ENCODE data around the gene DRC3. TPM values are rescaled to one million over a fixed set of nuclear protein-coding genes. Genes with fewer than 3 reads are reported as not detected.

Gene DRC3
- total RNA-seq, 1 experiment from 2014 or later = 2.4 TPM

DNA sequence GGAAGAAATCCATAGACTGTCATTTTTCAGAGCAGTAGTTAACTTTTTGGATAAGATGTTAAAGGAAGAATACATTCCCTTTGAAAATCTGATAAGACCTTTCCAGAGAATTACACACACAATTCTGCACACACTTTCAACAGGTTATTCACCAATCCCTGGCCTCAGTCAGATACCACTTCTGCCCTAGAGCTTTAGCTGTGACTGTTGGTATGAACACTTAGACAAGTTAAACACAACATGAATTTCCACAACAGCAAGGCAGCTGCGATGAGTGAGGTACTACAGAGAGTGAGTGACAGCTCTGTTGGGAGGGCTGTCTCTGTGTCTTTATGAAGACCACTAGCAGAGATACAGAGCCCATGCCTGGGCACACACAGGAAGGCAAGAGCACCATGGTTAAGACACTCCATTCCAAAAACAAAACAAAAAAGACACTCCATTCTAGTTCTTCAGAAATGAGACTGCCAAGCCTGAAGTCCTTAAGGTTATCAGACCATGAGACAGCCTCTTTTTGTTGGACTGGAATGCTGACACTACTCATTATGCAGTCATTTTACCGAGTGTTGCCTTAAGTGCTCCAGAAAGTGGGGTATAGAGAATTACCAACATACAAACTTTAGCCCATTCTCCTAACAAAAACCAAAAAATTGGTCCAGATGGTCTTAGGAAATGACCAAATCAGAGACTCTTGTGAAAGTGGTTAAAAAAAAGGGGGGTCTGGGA, 42.8 kb upstream of the DRC3 start (continued):
- TF ChIP-seq ZNF274 (IDR thresholded peaks at IDR 0.05; ENCODE audit: low read depth, low read length) = no peak
- TF ChIP-seq ELF1 (IDR thresholded peaks at IDR 0.05; ENCODE audit: borderline replicate concordance, low read depth) = no peak
- TF ChIP-seq, protein P1, sequence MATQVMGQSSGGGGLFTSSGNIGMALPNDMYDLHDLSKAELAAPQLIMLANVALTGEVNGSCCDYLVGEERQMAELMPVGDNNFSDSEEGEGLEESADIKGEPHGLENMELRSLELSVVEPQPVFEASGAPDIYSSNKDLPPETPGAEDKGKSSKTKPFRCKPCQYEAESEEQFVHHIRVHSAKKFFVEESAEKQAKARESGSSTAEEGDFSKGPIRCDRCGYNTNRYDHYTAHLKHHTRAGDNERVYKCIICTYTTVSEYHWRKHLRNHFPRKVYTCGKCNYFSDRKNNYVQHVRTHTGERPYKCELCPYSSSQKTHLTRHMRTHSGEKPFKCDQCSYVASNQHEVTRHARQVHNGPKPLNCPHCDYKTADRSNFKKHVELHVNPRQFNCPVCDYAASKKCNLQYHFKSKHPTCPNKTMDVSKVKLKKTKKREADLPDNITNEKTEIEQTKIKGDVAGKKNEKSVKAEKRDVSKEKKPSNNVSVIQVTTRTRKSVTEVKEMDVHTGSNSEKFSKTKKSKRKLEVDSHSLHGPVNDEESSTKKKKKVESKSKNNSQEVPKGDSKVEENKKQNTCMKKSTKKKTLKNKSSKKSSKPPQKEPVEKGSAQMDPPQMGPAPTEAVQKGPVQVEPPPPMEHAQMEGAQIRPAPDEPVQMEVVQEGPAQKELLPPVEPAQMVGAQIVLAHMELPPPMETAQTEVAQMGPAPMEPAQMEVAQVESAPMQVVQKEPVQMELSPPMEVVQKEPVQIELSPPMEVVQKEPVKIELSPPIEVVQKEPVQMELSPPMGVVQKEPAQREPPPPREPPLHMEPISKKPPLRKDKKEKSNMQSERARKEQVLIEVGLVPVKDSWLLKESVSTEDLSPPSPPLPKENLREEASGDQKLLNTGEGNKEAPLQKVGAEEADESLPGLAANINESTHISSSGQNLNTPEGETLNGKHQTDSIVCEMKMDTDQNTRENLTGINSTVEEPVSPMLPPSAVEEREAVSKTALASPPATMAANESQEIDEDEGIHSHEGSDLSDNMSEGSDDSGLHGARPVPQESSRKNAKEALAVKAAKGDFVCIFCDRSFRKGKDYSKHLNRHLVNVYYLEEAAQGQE (IDR thresholded peaks at IDR 0.05; ENCODE audit: low read depth) = no peak
- TF ChIP-seq EGR1 (IDR thresholded peaks at IDR 0.05; ENCODE audit: low read depth) = no peak
- TF ChIP-seq RAD21 (IDR thresholded peaks at IDR 0.05; ENCODE audit: low read depth) = no peak

DNA sequence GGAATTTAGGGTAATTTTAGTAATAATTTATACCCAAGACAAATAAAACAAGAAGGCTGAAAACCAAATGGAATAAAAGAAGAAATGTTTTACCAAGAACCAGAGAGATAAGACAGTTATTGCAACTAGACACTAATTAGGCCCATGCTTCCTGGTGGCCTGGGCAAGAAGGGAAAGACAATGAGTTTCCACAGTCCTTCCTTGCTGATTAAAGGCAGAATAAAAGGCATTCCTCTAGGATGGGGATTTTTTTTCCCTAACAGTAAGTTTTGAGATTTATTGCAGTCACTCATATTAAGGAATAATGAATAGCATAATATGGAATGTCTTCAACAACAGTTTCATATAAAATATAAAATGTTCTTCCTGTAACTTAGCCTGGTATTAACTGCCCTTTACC, 42.0 kb upstream of the DRC3 start:
- Histone ChIP-seq H3K36me3 (ENCODE audit: control insufficient read depth in 1 of 2, insufficient read depth in 2 of 2, low read length in 2 of 2) (no peaks in the 10 kb centered on the region), H3K27ac (ENCODE audit: low read depth, low read length) (no peak overlapping the region), H3K9ac (ENCODE audit: low read length) (no peak overlapping the region), H3K4me1 (ENCODE audit: control insufficient read depth in 1 of 2, insufficient read depth in 2 of 2, low read length in 2 of 2) (peaks cover 7 to 23% of the 10 kb centered on the region in 2 experiments), H3K4me2 (ENCODE audit: low read length) (no peak overlapping the region), H3K4me3 (replicated peaks in 1 of 2; ENCODE audit: low read depth in 1 of 2, low read length in 2 of 2) (no peak overlapping the region), H3K79me2 (ENCODE audit: insufficient read depth, low read length) (no peaks in the 10 kb centered on the region), H2AFZ (ENCODE audit: low read depth, low read length, poor library complexity, severe bottlenecking) (no peak overlapping the region), H3K27me3 (ENCODE audit: insufficient read depth, low read length) (no peaks in the 10 kb centered on the region), H4K20me1 (ENCODE audit: insufficient read depth) (no peaks in the 10 kb centered on the region), H3K9me3 (ENCODE audit: control insufficient read depth in 1 of 2, insufficient read depth in 1 of 2, low read depth in 1 of 2, low read length in 2 of 2) (no peaks in the 10 kb centered on the region), H3K9me2 (ENCODE audit: insufficient read depth) (no peaks in the 10 kb centered on the region)
- DNase-seq (ENCODE audit: low read depth, low spot score) (no peak), ATAC-seq (no peak)
- CTCF ChIA-PET = no interaction called here
- no TSS peak for BruUV-seq (replicated peaks)
- RAD21 ChIA-PET (ENCODE audit: low non-redundant PET in 1 of 2, low total read pairs in 2 of 2, uncharacterized antibody in 2 of 2, unreplicated experiment in 2 of 2) = no interaction called here
- POLR2A ChIA-PET = no interaction called here
- intact Hi-C loops (cut with micrococcal nuclease) = no loop called here
- TF ChIP-seq EZH2phosphoT487 (IDR thresholded peaks at IDR 0.05; ENCODE audit: borderline replicate concordance) = no peak
- TF ChIP-seq, protein P2, sequence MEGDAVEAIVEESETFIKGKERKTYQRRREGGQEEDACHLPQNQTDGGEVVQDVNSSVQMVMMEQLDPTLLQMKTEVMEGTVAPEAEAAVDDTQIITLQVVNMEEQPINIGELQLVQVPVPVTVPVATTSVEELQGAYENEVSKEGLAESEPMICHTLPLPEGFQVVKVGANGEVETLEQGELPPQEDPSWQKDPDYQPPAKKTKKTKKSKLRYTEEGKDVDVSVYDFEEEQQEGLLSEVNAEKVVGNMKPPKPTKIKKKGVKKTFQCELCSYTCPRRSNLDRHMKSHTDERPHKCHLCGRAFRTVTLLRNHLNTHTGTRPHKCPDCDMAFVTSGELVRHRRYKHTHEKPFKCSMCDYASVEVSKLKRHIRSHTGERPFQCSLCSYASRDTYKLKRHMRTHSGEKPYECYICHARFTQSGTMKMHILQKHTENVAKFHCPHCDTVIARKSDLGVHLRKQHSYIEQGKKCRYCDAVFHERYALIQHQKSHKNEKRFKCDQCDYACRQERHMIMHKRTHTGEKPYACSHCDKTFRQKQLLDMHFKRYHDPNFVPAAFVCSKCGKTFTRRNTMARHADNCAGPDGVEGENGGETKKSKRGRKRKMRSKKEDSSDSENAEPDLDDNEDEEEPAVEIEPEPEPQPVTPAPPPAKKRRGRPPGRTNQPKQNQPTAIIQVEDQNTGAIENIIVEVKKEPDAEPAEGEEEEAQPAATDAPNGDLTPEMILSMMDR (IDR thresholded peaks at IDR 0.05 in 2 of 3, conservative IDR thresholded peaks at IDR 0.05 in 1 of 3; ENCODE audit: borderline replicate concordance in 1 of 3, insufficient read depth in 1 of 3, low read depth in 2 of 3, low read length in 2 of 3) = no peak
- TF ChIP-seq EZH2 (IDR thresholded peaks at IDR 0.05) = no peak
- TF ChIP-seq POLR2A (IDR thresholded peaks at IDR 0.05; ENCODE audit: borderline replicate concordance, extremely low read depth, insufficient read depth, insufficient read length) = no peak
- no peak for TF ChIP-seq SRF (IDR thresholded peaks at IDR 0.05; ENCODE audit: low read depth)
- TF ChIP-seq, protein P3, sequence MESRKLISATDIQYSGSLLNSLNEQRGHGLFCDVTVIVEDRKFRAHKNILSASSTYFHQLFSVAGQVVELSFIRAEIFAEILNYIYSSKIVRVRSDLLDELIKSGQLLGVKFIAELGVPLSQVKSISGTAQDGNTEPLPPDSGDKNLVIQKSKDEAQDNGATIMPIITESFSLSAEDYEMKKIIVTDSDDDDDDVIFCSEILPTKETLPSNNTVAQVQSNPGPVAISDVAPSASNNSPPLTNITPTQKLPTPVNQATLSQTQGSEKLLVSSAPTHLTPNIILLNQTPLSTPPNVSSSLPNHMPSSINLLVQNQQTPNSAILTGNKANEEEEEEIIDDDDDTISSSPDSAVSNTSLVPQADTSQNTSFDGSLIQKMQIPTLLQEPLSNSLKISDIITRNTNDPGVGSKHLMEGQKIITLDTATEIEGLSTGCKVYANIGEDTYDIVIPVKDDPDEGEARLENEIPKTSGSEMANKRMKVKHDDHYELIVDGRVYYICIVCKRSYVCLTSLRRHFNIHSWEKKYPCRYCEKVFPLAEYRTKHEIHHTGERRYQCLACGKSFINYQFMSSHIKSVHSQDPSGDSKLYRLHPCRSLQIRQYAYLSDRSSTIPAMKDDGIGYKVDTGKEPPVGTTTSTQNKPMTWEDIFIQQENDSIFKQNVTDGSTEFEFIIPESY (IDR thresholded peaks at IDR 0.05; ENCODE audit: extremely low read depth, insufficient replicate concordance, low read length) = no peak
- TF ChIP-seq TCF7L2 (IDR thresholded peaks at IDR 0.05; ENCODE audit: borderline replicate concordance, extremely low read depth, insufficient read depth, insufficient read length) = no peak
- TF ChIP-seq, protein P4, sequence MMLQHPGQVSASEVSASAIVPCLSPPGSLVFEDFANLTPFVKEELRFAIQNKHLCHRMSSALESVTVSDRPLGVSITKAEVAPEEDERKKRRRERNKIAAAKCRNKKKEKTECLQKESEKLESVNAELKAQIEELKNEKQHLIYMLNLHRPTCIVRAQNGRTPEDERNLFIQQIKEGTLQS (IDR thresholded peaks at IDR 0.05) = no peak
- TF ChIP-seq JUND (IDR thresholded peaks at IDR 0.05) = no peak
- TF ChIP-seq CBX3 (IDR thresholded peaks at IDR 0.05; ENCODE audit: low read depth) = no peak
- TF ChIP-seq ELF1 (IDR thresholded peaks at IDR 0.05; ENCODE audit: borderline replicate concordance, low read depth) = no peak
- no peak for TF ChIP-seq YY1 (IDR thresholded peaks at IDR 0.05; ENCODE audit: extremely low read depth, insufficient replicate concordance, low read depth, low read length)
- TF ChIP-seq ZNF274 (IDR thresholded peaks at IDR 0.05; ENCODE audit: low read depth, low read length) = no peak

Data from HCT116 (cell line).